HG03175 (cell line): ENCODE results near the gene SUPT6H.
"Not testable (repeated sequence)": the region's sequence is repeated elsewhere in the genome, so short reads cannot be mapped to it uniquely, and the experiment has no call there.

Experiments
- ATAC-seq: cut with Tn5 transposase; IDR thresholded peaks from one replicate; pipeline ENCODE4 v1.9.1; 2021; ENCODE audit warnings: mild to moderate bottlenecking, moderate library complexity; ENCODE audit not compliant: unreplicated experiment

The SUPT6H gene

GRCh38 chr17:28735242-28735722, 73.3 kb downstream of the SUPT6H start:
- ATAC-seq, result no peak

GRCh38 chr17:28735913-28736769, 74.1 kb downstream of the SUPT6H start:
- ATAC-seq, result not testable (repeated sequence)

GRCh38 chr17:28737316-28737715, 75.3 kb downstream of the SUPT6H start:
- ATAC-seq, result no peak

- peak; percentile 73 for ATAC-seq
Observed at GRCh38 chr17:28737770-28738679, 76.0 kb downstream of the SUPT6H start.

DNA sequence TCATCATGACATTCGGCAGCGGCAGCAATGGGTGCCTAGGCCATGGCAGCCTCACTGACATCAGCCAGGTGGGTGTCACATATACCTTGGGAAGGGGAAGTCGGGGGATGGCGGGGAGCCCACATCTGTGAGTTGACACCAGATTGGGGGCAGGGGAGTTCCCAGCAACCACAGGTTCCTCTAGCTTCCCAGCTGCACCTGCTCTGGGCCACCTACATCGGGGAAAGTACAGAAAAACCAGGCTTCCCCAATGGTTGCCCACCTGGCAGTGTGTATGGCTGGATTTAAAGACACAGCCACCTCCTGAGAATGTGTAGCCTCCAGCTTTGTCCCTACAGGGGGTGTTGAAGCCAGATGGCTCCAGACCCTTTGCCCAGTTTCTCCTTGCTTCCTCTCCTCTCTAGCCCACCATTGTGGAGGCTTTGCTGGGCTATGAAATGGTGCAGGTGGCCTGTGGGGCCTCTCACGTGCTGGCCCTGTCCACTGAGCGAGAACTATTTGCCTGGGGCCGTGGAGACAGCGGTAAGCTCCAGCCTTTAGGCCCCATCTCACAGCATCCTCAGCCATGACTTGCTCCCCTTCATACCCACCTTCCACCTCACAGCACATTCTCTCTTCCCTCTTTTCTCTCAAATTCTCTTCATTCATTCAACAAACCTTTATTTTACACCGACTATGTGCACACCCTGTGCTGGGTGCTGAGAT, 76.8 kb downstream of the SUPT6H start:
- ATAC-seq, result no peak

- ATAC-seq, result no peak
Observed at GRCh38 chr17:28740406-28741357, 78.7 kb downstream of the SUPT6H start.

- ATAC-seq, result no peak
Observed at GRCh38 chr17:28741358-28742349, 79.6 kb downstream of the SUPT6H start.

DNA sequence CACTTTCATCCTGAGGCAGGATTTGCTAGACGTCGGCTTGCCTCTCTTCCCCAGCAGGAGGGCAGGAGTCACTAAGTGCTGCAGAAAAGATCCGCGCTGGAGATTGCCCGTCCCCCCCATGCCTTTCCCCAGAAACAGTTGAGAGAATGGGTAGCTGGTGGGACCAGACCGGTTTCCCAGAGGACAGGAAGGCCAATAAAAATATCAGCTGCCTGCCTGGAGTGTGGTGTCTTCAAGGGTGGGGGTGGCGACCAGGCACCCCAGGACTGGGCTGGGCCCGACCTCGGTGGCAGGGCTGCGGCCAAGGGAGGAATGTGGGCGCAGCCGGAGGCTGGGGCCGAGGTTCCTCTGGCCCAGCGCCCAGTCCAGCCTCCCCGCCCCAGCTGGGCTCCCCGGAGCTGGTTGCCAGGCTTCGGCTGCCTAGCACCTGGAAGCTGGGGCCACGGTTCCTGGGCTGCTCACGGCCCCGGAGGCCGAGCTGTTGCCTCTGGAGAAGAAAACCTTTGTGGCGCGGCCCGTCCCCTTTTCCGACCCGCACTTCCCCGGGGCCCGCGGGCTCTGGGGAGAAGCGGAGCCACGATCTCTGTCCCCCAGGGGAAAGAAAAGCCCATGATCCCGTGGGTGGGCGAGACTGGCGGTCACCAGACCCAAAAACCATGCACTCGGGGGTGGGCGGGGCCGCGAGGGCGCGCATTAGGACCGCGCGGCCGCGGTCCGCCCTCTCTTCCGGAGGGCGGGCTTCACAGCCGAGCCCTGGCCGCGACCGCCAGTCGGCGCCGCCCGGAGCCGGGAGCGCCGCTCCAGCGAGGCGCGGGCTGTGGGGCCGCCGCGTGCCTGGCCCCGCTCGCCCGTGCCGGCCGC, 81.5 kb downstream of the SUPT6H start, which contains the start of gene TRAF4:
Gene TRAF4, plus strand, starts transcription at position 769 of the 861 bp plus-strand sequence. CDS start 102 bp downstream, outside the sequence.
- peak; percentile 72 for ATAC-seq

GRCh38 chr17:28744104-28744971, 82.3 kb downstream of the SUPT6H start:
- peak; percentile 33 for ATAC-seq

GRCh38 chr17:28744972-28745785, 83.2 kb downstream of the SUPT6H start:
- no peak for ATAC-seq

DNA sequence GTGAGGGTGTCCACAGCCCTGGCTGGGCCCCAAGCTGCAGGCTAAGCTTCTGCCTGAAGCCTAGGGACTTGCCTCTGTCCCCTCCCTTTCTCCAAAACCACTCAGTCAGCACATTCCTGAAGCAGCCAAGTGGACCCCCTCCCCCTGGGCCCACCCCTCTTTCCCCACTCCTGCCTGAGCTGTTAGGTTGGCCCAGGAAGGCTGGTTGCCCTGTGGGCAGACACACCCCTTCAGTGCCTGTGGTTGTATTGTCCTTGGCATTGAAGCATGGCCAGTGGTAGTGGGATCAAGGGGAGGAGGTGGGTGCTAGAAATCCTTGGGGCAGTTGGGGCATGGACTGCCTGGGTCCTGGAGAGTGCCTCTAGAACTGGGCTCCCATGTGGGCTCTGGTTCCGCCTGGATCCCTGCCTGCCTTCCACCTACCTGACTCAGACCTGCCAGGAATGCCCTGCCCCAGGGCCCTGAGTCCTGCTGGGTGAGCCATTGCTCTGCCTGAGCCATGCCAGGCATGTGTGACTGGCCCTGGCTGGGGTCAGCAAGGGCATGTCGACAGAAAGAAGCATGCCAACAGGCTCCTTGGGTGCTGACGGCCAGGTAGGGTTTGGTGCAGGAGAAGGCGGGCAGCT, 83.9 kb downstream of the SUPT6H start:
- no peak for ATAC-seq

DNA sequence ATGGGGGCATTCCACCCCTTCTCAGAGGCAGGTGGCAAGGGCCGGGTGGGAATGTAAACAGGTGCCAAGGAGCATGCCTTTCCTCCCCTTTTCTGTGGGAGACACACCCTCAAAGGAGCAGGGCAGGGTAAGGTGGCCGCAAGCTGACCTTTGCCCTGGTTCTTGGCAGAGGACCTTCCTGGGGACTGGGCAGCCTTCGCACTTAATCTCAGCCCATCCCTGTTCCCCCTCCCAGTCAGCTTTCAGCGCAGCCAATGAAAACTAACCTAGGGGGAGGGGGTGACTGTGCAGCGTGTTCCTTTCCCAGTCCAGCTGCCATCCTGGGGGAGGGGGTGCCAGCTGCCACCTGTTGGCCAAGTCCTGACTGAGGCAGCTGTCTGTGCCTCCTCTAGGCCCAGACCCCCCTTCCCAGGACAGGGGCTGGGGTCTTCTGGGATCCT, 84.6 kb downstream of the SUPT6H start:
- ATAC-seq, result no peak

GRCh38 chr17:28747051-28747691, 85.2 kb downstream of the SUPT6H start:
- no peak for ATAC-seq

GRCh38 chr17:28747801-28748750, 86.1 kb downstream of the SUPT6H start:
- ATAC-seq, result no peak
